GM12875 (cell line): ENCODE data around the gene DPH7.
"Not testable (repeated sequence)": the region's sequence is repeated elsewhere in the genome, so short reads cannot be mapped to it uniquely, and the experiment has no call there.

Experiments
- H3K4me3 ChIP-seq: one replicate; pipeline ENCODE4 v1.5.1; 2011; ENCODE audit warnings: low read depth, low read length, control low read depth
- TF ChIP-seq, protein P1 (sequence below): IDR thresholded peaks from 2 replicates; pipeline ENCODE4 v1.5.1; 2011; ENCODE audit warnings: low read depth, mild to moderate bottlenecking, control low read depth, inconsistent platforms, low read length, moderate library complexity, borderline replicate concordance; ENCODE audit not compliant: insufficient read depth

DPH7 gene

DNA sequence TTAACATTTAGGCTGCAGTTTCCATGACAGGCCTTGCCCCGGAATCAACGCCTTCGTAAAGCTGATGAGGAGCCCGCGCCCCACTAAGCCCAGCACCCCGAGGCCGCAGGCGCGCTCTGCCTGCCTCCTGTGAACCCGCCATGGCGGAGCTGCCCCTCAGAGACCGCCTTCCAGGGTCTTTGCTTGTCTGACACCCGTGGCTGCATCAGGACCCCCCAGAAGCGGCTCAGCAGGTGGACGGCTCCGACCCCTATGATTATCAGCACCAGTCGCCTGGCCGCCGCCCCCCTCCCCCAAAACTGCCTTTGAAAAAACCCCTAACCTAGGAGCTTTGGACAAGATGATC, 507 bp upstream of the DPH7 start:
- TF ChIP-seq, protein P1, sequence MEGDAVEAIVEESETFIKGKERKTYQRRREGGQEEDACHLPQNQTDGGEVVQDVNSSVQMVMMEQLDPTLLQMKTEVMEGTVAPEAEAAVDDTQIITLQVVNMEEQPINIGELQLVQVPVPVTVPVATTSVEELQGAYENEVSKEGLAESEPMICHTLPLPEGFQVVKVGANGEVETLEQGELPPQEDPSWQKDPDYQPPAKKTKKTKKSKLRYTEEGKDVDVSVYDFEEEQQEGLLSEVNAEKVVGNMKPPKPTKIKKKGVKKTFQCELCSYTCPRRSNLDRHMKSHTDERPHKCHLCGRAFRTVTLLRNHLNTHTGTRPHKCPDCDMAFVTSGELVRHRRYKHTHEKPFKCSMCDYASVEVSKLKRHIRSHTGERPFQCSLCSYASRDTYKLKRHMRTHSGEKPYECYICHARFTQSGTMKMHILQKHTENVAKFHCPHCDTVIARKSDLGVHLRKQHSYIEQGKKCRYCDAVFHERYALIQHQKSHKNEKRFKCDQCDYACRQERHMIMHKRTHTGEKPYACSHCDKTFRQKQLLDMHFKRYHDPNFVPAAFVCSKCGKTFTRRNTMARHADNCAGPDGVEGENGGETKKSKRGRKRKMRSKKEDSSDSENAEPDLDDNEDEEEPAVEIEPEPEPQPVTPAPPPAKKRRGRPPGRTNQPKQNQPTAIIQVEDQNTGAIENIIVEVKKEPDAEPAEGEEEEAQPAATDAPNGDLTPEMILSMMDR, result no peak
- H3K4me3 ChIP-seq, result no peak overlapping the region

DNA sequence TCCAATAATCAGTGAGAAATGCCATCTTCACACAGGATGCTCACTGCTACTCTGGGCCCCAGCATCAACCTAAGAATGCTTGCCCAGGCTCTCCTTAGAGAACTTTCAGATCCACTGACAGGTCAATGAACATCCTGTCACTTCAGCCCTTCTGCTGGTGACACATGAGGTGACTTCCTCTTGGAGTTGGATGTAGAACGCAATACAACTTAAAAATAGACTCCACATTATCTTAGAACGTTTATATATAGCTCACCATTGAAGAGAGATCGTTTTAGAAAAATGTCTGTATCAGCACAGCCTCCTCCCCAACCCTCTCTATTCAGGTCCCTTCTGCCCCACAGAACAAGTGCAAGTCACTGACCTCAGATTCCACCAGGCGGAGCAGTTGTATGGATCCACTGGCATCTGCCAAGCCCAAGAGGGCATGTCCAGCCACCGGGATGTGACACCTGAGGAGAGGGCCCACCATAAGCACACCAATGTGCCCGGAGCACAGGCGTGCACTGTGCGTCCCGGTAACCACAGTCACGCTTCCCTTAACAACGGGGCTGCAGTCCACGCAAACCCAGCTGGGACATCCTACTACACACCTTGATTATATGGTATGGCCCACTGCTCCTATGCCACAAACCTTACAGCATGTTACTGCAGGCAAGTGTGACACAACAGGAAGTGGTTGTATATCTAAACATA, 2.9 kb downstream of the DPH7 start:
- TF ChIP-seq, protein P1, result peak; percentile 37
- H3K4me3 ChIP-seq, result no peak overlapping the region

- TF ChIP-seq, protein P1, result no peak
- H3K4me3 ChIP-seq, result no peak overlapping the region
Measured at GRCh38 chr9:137575364-137575715, 3.4 kb downstream of the DPH7 start.

- no peak overlapping the region for H3K4me3 ChIP-seq
- TF ChIP-seq, protein P1, result no peak
Measured at GRCh38 chr9:137574192-137574591, 4.5 kb downstream of the DPH7 start.

GRCh38 chr9:137570566-137570965, 8.2 kb downstream of the DPH7 start:
- no peak overlapping the region for H3K4me3 ChIP-seq
- TF ChIP-seq, protein P1, result no peak

DNA sequence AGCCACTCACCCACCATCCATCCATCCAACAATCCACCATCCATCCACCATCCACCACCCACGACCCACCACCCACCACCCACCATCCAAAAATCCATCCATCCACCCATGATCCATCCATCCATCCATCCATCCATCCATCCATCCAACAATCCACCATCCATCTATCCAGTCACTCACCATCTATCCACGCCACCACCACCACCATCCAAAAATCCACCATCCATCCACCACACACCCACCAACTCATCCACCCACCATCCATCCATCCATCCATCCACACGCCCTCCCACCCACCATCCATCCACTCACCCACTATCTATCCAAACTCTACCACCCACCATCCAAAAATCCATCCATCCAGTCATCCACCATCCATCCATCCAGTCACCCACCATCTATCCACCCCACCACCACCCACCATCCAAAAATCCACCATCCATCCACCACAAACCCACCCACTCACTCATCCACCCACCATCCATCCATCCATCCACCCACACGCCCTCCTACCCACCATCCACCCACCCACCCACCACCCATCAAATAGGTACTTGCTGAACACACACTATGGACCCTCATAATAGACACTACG, 9.0 kb downstream of the DPH7 start:
- TF ChIP-seq, protein P1, result no peak

GRCh38 chr9:137568445-137568844, 10.3 kb downstream of the DPH7 start:
- H3K4me3 ChIP-seq, result not testable (repeated sequence)

More for the DNA sequence above, 9.0 kb downstream of the DPH7 start:
- H3K4me3 ChIP-seq, result no peak overlapping the region
